ENCODE measurements around the gene SLC16A7.

- TF ChIP-seq CTCF (IDR thresholded peaks at IDR 0.05; ENCODE audit: borderline replicate concordance, extremely low read depth, low read length, poor library complexity, severe bottlenecking) (no peak), EZH2 (IDR thresholded peaks at IDR 0.05; ENCODE audit: borderline replicate concordance, low read depth, low read length, severe bottlenecking) (no peak)
Observed at GRCh38 chr12:59761542-59761941, 165.7 kb downstream of the SLC16A7 start.

Data from DND-41 (cell line).